HCT116 (cell line): ENCODE measurements around the gene WDR93.

ENCODE experiments used
- ATF3 ChIP-seq: IDR thresholded peaks from 2 replicates; pipeline ENCODE4 v1.6.1; 2012
- CTCF ChIP-seq, 3 experiments: fragments of 200-600 bp in 1 of 3; sonication (generic) in 1 of 3; IDR thresholded peaks in 2 of 3; conservative IDR thresholded peaks in 1 of 3; 2 replicates each; pipeline ENCODE4 v1.5.1; 2012 to 2017; ENCODE audit warnings: low read depth in 2 of 3, low read length in 2 of 3, antibody characterized with exemption in 1 of 3, borderline replicate concordance in 1 of 3, control low read depth in 1 of 3, mild to moderate bottlenecking in 1 of 3, mixed read lengths in 1 of 3, mixed run types in 1 of 3, moderate library complexity in 1 of 3; ENCODE audit not compliant: insufficient read depth in 1 of 3
- EZH2 ChIP-seq: fragments of 200-600 bp; sonication (generic); IDR thresholded peaks from 2 replicates; pipeline ENCODE4 v1.6.1; 2017; ENCODE audit warnings: antibody characterized with exemption, mixed run types
- EZH2phosphoT487 ChIP-seq: fragments of 200-600 bp; IDR thresholded peaks from 2 replicates; pipeline ENCODE4 v1.6.1; 2018; ENCODE audit warnings: antibody characterized with exemption, borderline replicate concordance
- FOSL1 ChIP-seq: IDR thresholded peaks from 2 replicates; pipeline ENCODE4 v1.6.1; 2012; ENCODE audit warnings: low read depth
- JUND ChIP-seq: IDR thresholded peaks from 2 replicates; pipeline ENCODE4 v1.6.1; 2012
- POLR2A ChIP-seq: IDR thresholded peaks from 2 replicates; pipeline ENCODE4 v1.7.0; 2011; ENCODE audit warnings: borderline replicate concordance; ENCODE audit not compliant: insufficient read depth, insufficient read length; ENCODE audit errors: extremely low read depth
- POLR2AphosphoS5 ChIP-seq: IDR thresholded peaks from 2 replicates; pipeline ENCODE4 v1.6.1; 2011; ENCODE audit warnings: mild to moderate bottlenecking, low read depth, low read length, moderate library complexity
- SP1 ChIP-seq: IDR thresholded peaks from 2 replicates; pipeline ENCODE4 v1.6.1; 2012; ENCODE audit warnings: low read depth
- SRF ChIP-seq: IDR thresholded peaks from 2 replicates; pipeline ENCODE4 v1.6.1; 2012; ENCODE audit warnings: low read depth
- ZBTB33 ChIP-seq: IDR thresholded peaks from 2 replicates; pipeline ENCODE4 v1.6.1; 2011; ENCODE audit warnings: mild to moderate bottlenecking, low read length, moderate library complexity; ENCODE audit not compliant: insufficient replicate concordance; ENCODE audit errors: extremely low read depth
- ZFX ChIP-seq: fragments of 450-650 bp; IDR thresholded peaks from 2 replicates; pipeline ENCODE4 v1.6.1; 2017
- ZNF274 ChIP-seq: fragments of 200-500 bp; sonication (Bioruptor generic); IDR thresholded peaks from 2 replicates; pipeline ENCODE4 v1.6.1; 2014; ENCODE audit warnings: mild to moderate bottlenecking, low read depth, low read length, inconsistent platforms
- TF ChIP-seq, protein P1 (sequence below): IDR thresholded peaks from 2 replicates; pipeline ENCODE4 v1.6.1; 2012

DNA sequence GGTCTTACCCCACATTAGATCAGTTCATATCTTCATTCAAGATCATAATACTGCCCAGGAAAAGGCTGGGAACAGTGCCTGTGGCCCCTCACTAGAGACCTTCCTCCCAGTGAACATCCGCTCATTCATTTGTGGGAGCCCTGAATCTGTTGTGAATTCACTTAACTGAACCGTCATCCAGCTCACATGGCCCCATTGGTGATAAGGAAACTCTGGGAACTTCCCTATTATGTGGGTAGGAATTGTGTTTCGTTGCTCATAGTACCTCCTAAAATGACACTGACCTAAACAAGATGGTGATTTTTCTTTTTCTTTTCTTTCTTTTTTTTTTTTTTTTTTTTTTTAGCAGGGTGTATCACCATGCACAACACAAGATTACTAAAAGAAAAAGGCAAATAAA lies 78.8 kb downstream of the WDR93 start:
- TF ChIP-seq JUND = no peak
- TF ChIP-seq ATF3 = no peak
- no peak for TF ChIP-seq CTCF (IDR thresholded peaks at IDR 0.05 in 2 of 3, conservative IDR thresholded peaks at IDR 0.05 in 1 of 3; ENCODE audit: borderline replicate concordance in 1 of 3, insufficient read depth in 1 of 3, low read depth in 2 of 3, low read length in 2 of 3)
- TF ChIP-seq POLR2AphosphoS5 = no peak
- TF ChIP-seq EZH2 = no peak
- TF ChIP-seq, protein P1, sequence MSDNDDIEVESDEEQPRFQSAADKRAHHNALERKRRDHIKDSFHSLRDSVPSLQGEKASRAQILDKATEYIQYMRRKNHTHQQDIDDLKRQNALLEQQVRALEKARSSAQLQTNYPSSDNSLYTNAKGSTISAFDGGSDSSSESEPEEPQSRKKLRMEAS = no peak
- TF ChIP-seq POLR2A = no peak
- TF ChIP-seq SP1 = no peak
- no peak for TF ChIP-seq ZNF274
- no peak for TF ChIP-seq ZBTB33
- no peak for TF ChIP-seq EZH2phosphoT487
- TF ChIP-seq FOSL1 = no peak
- no peak for TF ChIP-seq SRF
- no peak for TF ChIP-seq ZFX
